HCT116 (cell line): ENCODE data around the gene AFAP1. TPM values are rescaled to one million over a fixed set of nuclear protein-coding genes. Genes with fewer than 3 reads are reported as not detected.

ENCODE experiments used
- ATAC-seq: fragments of 200-7000 bp; cut with Tn5 transposase; 2 replicates; pipeline ENCODE4 v1.9.1; 2020; ENCODE audit warnings: mild to moderate bottlenecking, moderate library complexity
- BruUV-seq: library from RNA; stranded (reverse); fragments of 400-500 nt; replicated peaks from 2 replicates; lab custom pipeline; 2021; lab: Mats Ljungman, UMichigan
- CTCF ChIA-PET: fragments of 300-600 bp; sonication (Branson Sonifier 250); formaldehyde crosslinking; loops from one replicate; lab custom pipeline; 2021; ENCODE audit warnings: antibody characterized with exemption; lab: Charles Lee
- POLR2A ChIA-PET: fragments of 300-600, 350-600 bp; sonication (Branson Sonifier 250); formaldehyde crosslinking; loops from one replicate; lab custom pipeline; 2021; ENCODE audit warnings: antibody characterized with exemption; lab: Charles Lee
- RAD21 ChIA-PET, 2 experiments: fragments of 300-600 bp; sonication (Branson Sonifier 250); formaldehyde crosslinking; loops; one replicate each; lab custom pipeline; 2023; ENCODE audit warnings: low total read pairs in 2 of 2; ENCODE audit not compliant: uncharacterized antibody in 2 of 2, unreplicated experiment in 2 of 2, low non-redundant PET in 1 of 2; lab: Charles Lee
- DNase-seq: peaks from one replicate; pipeline ENCODE4 v3.0.0-alpha.2; 2010; ENCODE audit warnings: low read depth, low spot score
- H2AFZ ChIP-seq: fragments of 200-600 bp; shearing (Covaris generic), sonication (generic); 2 replicates; pipeline ENCODE4 v1.6.1; 2017; ENCODE audit warnings: low read depth, mixed run types, mixed read lengths, antibody characterized with exemption, low read length; ENCODE audit not compliant: poor library complexity, severe bottlenecking
- H3K27ac ChIP-seq: 2 replicates; pipeline ENCODE4 v1.5.1; 2012; ENCODE audit warnings: low read depth, low read length
- H3K27me3 ChIP-seq: fragments of 200-600 bp; sonication (generic); 2 replicates; pipeline ENCODE4 v1.6.1; 2016; ENCODE audit warnings: mixed run types, low read length, mixed read lengths; ENCODE audit not compliant: insufficient read depth
- H3K36me3 ChIP-seq, 2 experiments: fragments of 200-500 bp in 1 of 2; fragments of 200-600 bp in 1 of 2; sonication (Bioruptor generic) in 1 of 2; sonication (generic) in 1 of 2; 2 replicates each; pipeline versions ENCODE4 v1.5.1 to v1.6.1; 2014 to 2016; ENCODE audit warnings: low read length in 2 of 2, inconsistent platforms in 1 of 2, mixed read lengths in 1 of 2, mixed run types in 1 of 2; ENCODE audit not compliant: insufficient read depth in 2 of 2, control insufficient read depth in 1 of 2
- H3K4me1 ChIP-seq, 2 experiments: fragments of 200-600 bp in 1 of 2; sonication (generic) in 1 of 2; 2 replicates each; pipeline versions ENCODE4 v1.5.1 to v1.6.1; 2012 to 2017; ENCODE audit warnings: low read length in 2 of 2, inconsistent platforms in 1 of 2, mild to moderate bottlenecking in 1 of 2, mixed read lengths in 1 of 2, mixed run types in 1 of 2, moderate library complexity in 1 of 2; ENCODE audit not compliant: insufficient read depth in 2 of 2, control insufficient read depth in 1 of 2
- H3K4me2 ChIP-seq: fragments of 200-600 bp; sonication (generic); 2 replicates; pipeline ENCODE4 v1.6.1; 2017; ENCODE audit warnings: mixed run types, low read length, mixed read lengths
- H3K4me3 ChIP-seq, 2 experiments: fragments of 200-600 bp in 1 of 2; sonication (generic) in 1 of 2; replicated peaks in 1 of 2; 2 replicates each; pipeline ENCODE4 v1.5.1; 2011 to 2016; ENCODE audit warnings: low read length in 2 of 2, control low read depth in 1 of 2, low read depth in 1 of 2, mild to moderate bottlenecking in 1 of 2, mixed read lengths in 1 of 2, mixed run types in 1 of 2
- H3K79me2 ChIP-seq: fragments of 200-600 bp; sonication (generic); 2 replicates; pipeline ENCODE4 v1.6.1; 2017; ENCODE audit warnings: mild to moderate bottlenecking, mixed run types, low read length, moderate library complexity, mixed read lengths; ENCODE audit not compliant: insufficient read depth
- H3K9ac ChIP-seq: fragments of 200-600 bp; sonication (generic); 2 replicates; pipeline ENCODE4 v1.6.1; 2016; ENCODE audit warnings: low read length, mixed read lengths
- H3K9me2 ChIP-seq: fragments of 200-600 bp; sonication (generic), shearing (Covaris generic); 2 replicates; pipeline ENCODE4 v1.6.1; 2017; ENCODE audit warnings: mixed run types, mild to moderate bottlenecking, moderate library complexity; ENCODE audit not compliant: insufficient read depth
- H3K9me3 ChIP-seq, 2 experiments: fragments of 200-500 bp in 1 of 2; fragments of 200-600 bp in 1 of 2; sonication (Bioruptor generic) in 1 of 2; sonication (generic) in 1 of 2; 2 replicates each; pipeline ENCODE4 v1.6.1; 2014 to 2017; ENCODE audit warnings: low read length in 2 of 2, mixed read lengths in 2 of 2, inconsistent platforms in 1 of 2, low read depth in 1 of 2, mild to moderate bottlenecking in 1 of 2, mixed run types in 1 of 2, moderate library complexity in 1 of 2; ENCODE audit not compliant: control insufficient read depth in 1 of 2, insufficient read depth in 1 of 2
- H4K20me1 ChIP-seq: fragments of 200-600 bp; sonication (generic), shearing (Covaris generic); 2 replicates; pipeline ENCODE4 v1.6.1; 2017; ENCODE audit warnings: mixed run types, mild to moderate bottlenecking, moderate library complexity; ENCODE audit not compliant: insufficient read depth
- CBX3 ChIP-seq: IDR thresholded peaks from 2 replicates; pipeline ENCODE4 v1.6.1; 2012; ENCODE audit warnings: low read depth
- SP1 ChIP-seq: IDR thresholded peaks from 2 replicates; pipeline ENCODE4 v1.6.1; 2012; ENCODE audit warnings: low read depth
- intact Hi-C: fragments of 100-400 bp; cut with micrococcal nuclease; formaldehyde crosslinking; loops from 2 replicates; pipeline ENCODE4 v1.10.0; 2022
- total RNA-seq: library from RNA; stranded (reverse); gene quantifications from one replicate; pipeline ENCODE4 v1.2.1, GENCODE V29; 2021; ENCODE audit not compliant: unreplicated experiment
- TF ChIP-seq, protein P1 (sequence below): IDR thresholded peaks from 2 replicates; pipeline ENCODE4 v1.6.1; 2012; ENCODE audit warnings: low read depth
- TF ChIP-seq, protein P2 (sequence below): IDR thresholded peaks from 2 replicates; pipeline ENCODE4 v1.6.1; 2011; ENCODE audit warnings: mild to moderate bottlenecking, low read length, moderate library complexity; ENCODE audit not compliant: insufficient replicate concordance; ENCODE audit errors: extremely low read depth

The AFAP1 gene
- total RNA-seq, 1 experiment from 2014 or later, result 19.4 TPM

DNA sequence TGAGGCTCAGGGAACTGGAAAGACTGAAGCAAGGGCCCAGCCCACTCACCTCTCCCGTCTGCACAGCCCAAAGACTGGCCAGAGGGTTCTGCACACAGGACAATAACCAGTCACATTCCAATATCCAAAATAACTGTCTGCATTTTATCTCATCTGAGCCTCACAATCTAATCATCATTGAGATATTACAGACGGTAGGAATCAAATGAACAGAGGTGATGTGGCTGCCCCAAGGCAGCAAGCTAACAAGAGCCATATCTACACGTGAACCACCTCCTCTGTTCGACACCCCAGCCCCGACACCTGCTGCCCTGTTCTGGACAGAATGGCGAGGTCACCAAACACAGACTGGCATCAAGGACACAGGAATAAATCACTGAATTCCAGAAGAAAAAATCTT lies 60.5 kb downstream of the AFAP1 start:
- intact Hi-C loops, result no loop called here
- H3K79me2 ChIP-seq, result peaks cover 16% of the 10 kb centered on the region; the same call in 1 of the 2 replicates
- H3K9me2 ChIP-seq, result no peaks in the 10 kb centered on the region
- ChIA-PET RAD21 (no interaction called here), CTCF (no interaction called here), POLR2A (no interaction called here)
- no peaks in the 10 kb centered on the region for H3K27me3 ChIP-seq
- H3K27ac ChIP-seq, result no peak overlapping the region
- H3K4me3 ChIP-seq, result no peak overlapping the region
- H2AFZ ChIP-seq, result no peak overlapping the region
- H3K4me2 ChIP-seq, result no peak overlapping the region
- DNase-seq, result no peak
- BruUV-seq, result no TSS peak
- H3K9ac ChIP-seq, result no peak overlapping the region
- ATAC-seq, result no peak
- H3K4me1 ChIP-seq, result peaks cover 0 to 19% of the 10 kb centered on the region in 2 experiments; a peak in 2 of 4 replicates
- no peaks in the 10 kb centered on the region for H3K9me3 ChIP-seq
- TF ChIP-seq, protein P1, sequence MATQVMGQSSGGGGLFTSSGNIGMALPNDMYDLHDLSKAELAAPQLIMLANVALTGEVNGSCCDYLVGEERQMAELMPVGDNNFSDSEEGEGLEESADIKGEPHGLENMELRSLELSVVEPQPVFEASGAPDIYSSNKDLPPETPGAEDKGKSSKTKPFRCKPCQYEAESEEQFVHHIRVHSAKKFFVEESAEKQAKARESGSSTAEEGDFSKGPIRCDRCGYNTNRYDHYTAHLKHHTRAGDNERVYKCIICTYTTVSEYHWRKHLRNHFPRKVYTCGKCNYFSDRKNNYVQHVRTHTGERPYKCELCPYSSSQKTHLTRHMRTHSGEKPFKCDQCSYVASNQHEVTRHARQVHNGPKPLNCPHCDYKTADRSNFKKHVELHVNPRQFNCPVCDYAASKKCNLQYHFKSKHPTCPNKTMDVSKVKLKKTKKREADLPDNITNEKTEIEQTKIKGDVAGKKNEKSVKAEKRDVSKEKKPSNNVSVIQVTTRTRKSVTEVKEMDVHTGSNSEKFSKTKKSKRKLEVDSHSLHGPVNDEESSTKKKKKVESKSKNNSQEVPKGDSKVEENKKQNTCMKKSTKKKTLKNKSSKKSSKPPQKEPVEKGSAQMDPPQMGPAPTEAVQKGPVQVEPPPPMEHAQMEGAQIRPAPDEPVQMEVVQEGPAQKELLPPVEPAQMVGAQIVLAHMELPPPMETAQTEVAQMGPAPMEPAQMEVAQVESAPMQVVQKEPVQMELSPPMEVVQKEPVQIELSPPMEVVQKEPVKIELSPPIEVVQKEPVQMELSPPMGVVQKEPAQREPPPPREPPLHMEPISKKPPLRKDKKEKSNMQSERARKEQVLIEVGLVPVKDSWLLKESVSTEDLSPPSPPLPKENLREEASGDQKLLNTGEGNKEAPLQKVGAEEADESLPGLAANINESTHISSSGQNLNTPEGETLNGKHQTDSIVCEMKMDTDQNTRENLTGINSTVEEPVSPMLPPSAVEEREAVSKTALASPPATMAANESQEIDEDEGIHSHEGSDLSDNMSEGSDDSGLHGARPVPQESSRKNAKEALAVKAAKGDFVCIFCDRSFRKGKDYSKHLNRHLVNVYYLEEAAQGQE, result no peak
- no peak for TF ChIP-seq SP1
- TF ChIP-seq CBX3, result no peak
- TF ChIP-seq, protein P2, sequence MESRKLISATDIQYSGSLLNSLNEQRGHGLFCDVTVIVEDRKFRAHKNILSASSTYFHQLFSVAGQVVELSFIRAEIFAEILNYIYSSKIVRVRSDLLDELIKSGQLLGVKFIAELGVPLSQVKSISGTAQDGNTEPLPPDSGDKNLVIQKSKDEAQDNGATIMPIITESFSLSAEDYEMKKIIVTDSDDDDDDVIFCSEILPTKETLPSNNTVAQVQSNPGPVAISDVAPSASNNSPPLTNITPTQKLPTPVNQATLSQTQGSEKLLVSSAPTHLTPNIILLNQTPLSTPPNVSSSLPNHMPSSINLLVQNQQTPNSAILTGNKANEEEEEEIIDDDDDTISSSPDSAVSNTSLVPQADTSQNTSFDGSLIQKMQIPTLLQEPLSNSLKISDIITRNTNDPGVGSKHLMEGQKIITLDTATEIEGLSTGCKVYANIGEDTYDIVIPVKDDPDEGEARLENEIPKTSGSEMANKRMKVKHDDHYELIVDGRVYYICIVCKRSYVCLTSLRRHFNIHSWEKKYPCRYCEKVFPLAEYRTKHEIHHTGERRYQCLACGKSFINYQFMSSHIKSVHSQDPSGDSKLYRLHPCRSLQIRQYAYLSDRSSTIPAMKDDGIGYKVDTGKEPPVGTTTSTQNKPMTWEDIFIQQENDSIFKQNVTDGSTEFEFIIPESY, result no peak
- no peaks in the 10 kb centered on the region for H4K20me1 ChIP-seq
- no peaks in the 10 kb centered on the region for H3K36me3 ChIP-seq
